ENCODE results near the gene C12orf57. TPM values are rescaled to one million over a fixed set of nuclear protein-coding genes. Genes with fewer than 3 reads are reported as not detected.

Gene C12orf57
- total and polyA plus RNA-seq, 2 of the 8 experiments (the other 6 are each of a cell fraction or from before 2014, with no cell fraction given) = 174 to 993 TPM

- TF ChIP-seq PHF8 (conservative IDR thresholded peaks at IDR 0.05; ENCODE audit: low read depth, low read length) (0 out of 2 replicates have a peak, but pooled peaks have one; percentile 19), POLR2AphosphoS5 (IDR thresholded peaks at IDR 0.05; ENCODE audit: low read depth, low read length) (0 out of 2 replicates have a peak, but pooled peaks have one; percentile 45), ATF3 (IDR thresholded peaks at IDR 0.05; ENCODE audit: insufficient read depth, low read depth, low read length) (no peak), EP300 (IDR thresholded peaks at IDR 0.05; ENCODE audit: borderline replicate concordance in 1 of 2, low read depth in 2 of 2, low read length in 2 of 2) (no peak), POLR2A (IDR thresholded peaks at IDR 0.05; ENCODE audit: control extremely low read depth in 1 of 2, low read depth in 2 of 2, low read length in 2 of 2) (peak in 1 of 2 experiments; percentile 53; a peak in 1 of 3 replicates)
- Histone ChIP-seq H3K56ac (replicated peaks; ENCODE audit: insufficient read length, low read depth, low read length) (no peak overlapping the region), H3K4ac (replicated peaks; ENCODE audit: insufficient read length, low read depth, low read length) (no peak overlapping the region), H3K79me1 (ENCODE audit: low read depth, low read length) (peaks cover 3% of the 10 kb centered on the region), H3K9ac (replicated peaks in 1 of 4; ENCODE audit: extremely low read depth in 1 of 4, low read depth in 3 of 4, low read length in 3 of 4) (no peak overlapping the region), H4K20me1 (replicated peaks in 1 of 2; ENCODE audit: control insufficient read depth in 1 of 2, insufficient read depth in 2 of 2, low read length in 2 of 2) (peaks cover 0 to 5% of the 10 kb centered on the region in 2 experiments), H3K23ac (ENCODE audit: insufficient read length) (no peak overlapping the region), H2BK5ac (ENCODE audit: low read depth, low read length) (peak overlapping the region; percentile 75; the same call in 1 of the 2 replicates), H3K36me3 (ENCODE audit: control insufficient read depth in 2 of 4, insufficient read depth in 4 of 4, low read length in 3 of 4) (peaks cover 1 to 9% (median 4%) of the 10 kb centered on the region in 4 experiments; a peak in 5 of 8 replicates), H3K27me3 (replicated peaks in 1 of 4; ENCODE audit: control insufficient read depth in 3 of 4, extremely low read depth in 1 of 4, insufficient read depth in 3 of 4, low read length in 3 of 4) (no peaks in the 10 kb centered on the region), H2AK5ac (ENCODE audit: low read depth, low read length) (peak overlapping the region; percentile 11; the same call in 1 of the 2 replicates), H3K4me2 (ENCODE audit: insufficient read depth in 1 of 2, low read depth in 2 of 2, low read length in 2 of 2) (peak overlapping the region; percentile 56 to 84), H4K5ac (ENCODE audit: insufficient read length, low read depth, low read length) (no peak overlapping the region), H2AFZ (ENCODE audit: low read length) (no peak overlapping the region), H2BK12ac (ENCODE audit: low read depth, low read length) (no peak overlapping the region), H3K4me1 (replicated peaks in 1 of 4; ENCODE audit: control insufficient read depth in 3 of 4, insufficient read depth in 4 of 4, low read length in 3 of 4) (peaks cover 6 to 20% (median 14%) of the 10 kb centered on the region in 4 experiments), H3K18ac (ENCODE audit: extremely low read depth, low read length) (no peak overlapping the region), H2BK15ac (ENCODE audit: low read length) (no peak overlapping the region), H3K23me2 (ENCODE audit: low read depth, low read length) (peaks cover 11% of the 10 kb centered on the region), H3K27ac (ENCODE audit: low read depth, low read length) (0 out of 2 replicates have a peak overlapping the region, but pooled peaks have one; percentile 43), H2BK120ac (replicated peaks; ENCODE audit: low read depth, low read length) (no peak overlapping the region), H3K79me2 (ENCODE audit: control insufficient read depth in 1 of 2, insufficient read depth in 2 of 2, low read length in 2 of 2) (no peaks in the 10 kb centered on the region; a peak in 1 of 4 replicates), H3K9me3 (ENCODE audit: insufficient read depth in 2 of 2, low read depth in 1 of 2, low read length in 1 of 2) (no peaks in the 10 kb centered on the region), H4K91ac (replicated peaks; ENCODE audit: insufficient read length, low read length) (no peak overlapping the region), H4K8ac (ENCODE audit: extremely low read depth, insufficient read depth, low read length) (no peak overlapping the region), H2BK20ac (ENCODE audit: low read length) (0 out of 2 replicates have a peak overlapping the region, but pooled peaks have one; percentile 66), H3K14ac (ENCODE audit: insufficient read length) (no peak overlapping the region), H3K4me3 (ENCODE audit: extremely low read depth in 1 of 4, insufficient read depth in 2 of 4, low read depth in 3 of 4, low read length in 4 of 4) (peak overlapping the region in 3 of 4 experiments; percentile 48 to 80 (median 52); a peak in 6 of 8 replicates)
- ChIA-PET CTCF (ENCODE audit: partially characterized antibody) (interaction anchor here (0.6 to 20.2 kb wide), 22 partner anchors 10 to 694 kb away, joined by 3 to 277 read pairs (median 6); partner anchors contain the start of genes ATN1, C1RL, LPCAT3 and SPSB2), POLR2A (ENCODE audit: partially characterized antibody) (interaction anchor here (0.6 to 44.0 kb wide), 17 partner anchors 23 to 567 kb away, joined by 3 to 1596 read pairs (median 8); partner anchors contain the start of genes ATN1, C1RL, CDCA3 and EMG1)
- 79% methylated on average over 11 of the region's 11 CpGs; no CpG with 5 or more reads in 1 of the 2 experiments for WGBS, 2 experiments (ENCODE audit: extremely low coverage in 1 of 2, insufficient coverage in 1 of 2, insufficient read length in 1 of 2, insufficient replicate concordance in 2 of 2, low coverage in 1 of 2, low lambda C conversion rate in 2 of 2, missing lambda C conversion rate in 1 of 2)
- FAIRE-seq (no peak), DNase-seq (ENCODE audit: low read depth in 1 of 2, low spot score in 2 of 2) (no peak)
Observed at GRCh38 chr12:6945613-6946012, 1.8 kb downstream of the C12orf57 start.

All from H1 (cell line).